Parathyroid adenoma (tissue), 2 donors: Measurements from ENCODE around the gene CNPY4.

ENCODE experiments used
- H2AFZ ChIP-seq: fragments of 300-600 bp; sonication (generic); one replicate; pipeline ENCODE4 v1.7.0; 2017; ENCODE audit warnings: antibody characterized with exemption, mild to moderate bottlenecking
- H3K27ac ChIP-seq: fragments of 300-600 bp; sonication (generic); one replicate; pipeline ENCODE4 v1.7.0; 2017
- H3K27me3 ChIP-seq: fragments of 300-600 bp; sonication (generic); one replicate; pipeline ENCODE4 v1.7.0; 2017; ENCODE audit warnings: low read length; ENCODE audit not compliant: control insufficient read depth, insufficient read depth
- H3K36me3 ChIP-seq: fragments of 300-600 bp; sonication (generic); one replicate; pipeline ENCODE4 v1.7.0; 2017; ENCODE audit warnings: low read length; ENCODE audit not compliant: control insufficient read depth, insufficient read depth
- H3K4me1 ChIP-seq: fragments of 300-600 bp; sonication (generic); one replicate; pipeline ENCODE4 v1.7.0; 2017; ENCODE audit warnings: control low read depth
- H3K4me2 ChIP-seq: fragments of 300-600 bp; sonication (generic); one replicate; pipeline ENCODE4 v1.7.0; 2017; ENCODE audit warnings: low read length
- H3K4me3 ChIP-seq: fragments of 300-600 bp; sonication (generic); one replicate; pipeline ENCODE4 v1.7.0; 2017; ENCODE audit warnings: low read depth, low read length
- H3K79me2 ChIP-seq: fragments of 300-600 bp; sonication (generic); one replicate; pipeline ENCODE4 v1.7.0; 2017; ENCODE audit warnings: control low read depth
- H3K9ac ChIP-seq: fragments of 300-600 bp; sonication (generic); one replicate; pipeline ENCODE4 v1.7.0; 2017; ENCODE audit warnings: mild to moderate bottlenecking
- H3K9me3 ChIP-seq: fragments of 300-600 bp; sonication (generic); one replicate; pipeline ENCODE4 v1.7.0; 2017; ENCODE audit warnings: low read length; ENCODE audit not compliant: control insufficient read depth
- TF ChIP-seq, protein P1 (sequence below): fragments of 300-600 bp; sonication (generic); IDR thresholded peaks from one replicate; pipeline ENCODE4 v1.7.0; 2017; ENCODE audit warnings: antibody characterized with exemption, mild to moderate bottlenecking
- donor health status: primary hyperparathyroidism.

Gene CNPY4

DNA sequence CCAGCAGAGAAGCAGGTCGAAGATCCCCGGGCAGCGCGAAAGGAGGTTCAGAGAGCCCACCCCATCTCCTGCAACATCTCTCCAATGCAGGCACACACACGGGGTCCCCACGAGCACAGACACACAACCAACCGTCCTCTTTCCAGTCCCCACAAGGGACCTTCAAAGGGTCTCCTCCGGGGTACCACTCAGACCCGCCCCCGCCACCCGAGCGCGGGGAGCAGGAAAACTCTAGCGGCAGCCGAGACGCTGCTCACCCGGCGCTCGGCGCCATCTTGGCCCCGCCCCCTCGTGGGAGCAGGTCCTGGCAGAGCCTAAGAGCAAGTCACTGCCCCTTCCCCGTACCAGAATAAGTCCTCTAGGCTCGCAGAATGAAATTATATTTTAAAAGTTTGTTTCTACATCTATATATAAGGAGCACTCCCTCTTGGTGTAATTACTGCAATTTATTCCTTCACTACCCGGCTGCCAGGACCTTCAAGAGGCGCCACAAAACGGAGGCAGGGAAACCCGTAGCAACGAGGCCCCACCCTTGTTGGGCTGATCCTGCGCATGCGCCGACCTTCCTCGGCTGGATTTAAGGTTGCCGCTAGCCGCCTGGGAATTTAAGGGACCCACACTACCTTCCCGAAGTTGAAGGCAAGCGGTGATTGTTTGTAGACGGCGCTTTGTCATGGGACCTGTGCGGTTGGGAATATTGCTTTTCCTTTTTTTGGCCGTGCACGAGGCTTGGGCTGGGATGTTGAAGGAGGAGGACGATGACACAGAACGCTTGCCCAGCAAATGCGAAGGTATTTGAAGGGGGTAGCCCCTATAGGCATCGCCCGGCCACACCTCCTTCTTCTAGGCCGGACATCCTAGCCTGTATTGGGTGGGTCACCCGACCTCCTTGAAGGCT is at the start of gene CNPY4, which contains the start of gene TAF6:
Gene CNPY4, plus strand, starts transcription at position 563 of the 898 bp plus-strand sequence. Its CDS starts 111 bp downstream, at position 674.
Gene TAF6, minus strand, starts transcription at position 287 of the 898 bp plus-strand sequence. CDS start 5,149 bp downstream, outside the sequence.
- Histone ChIP-seq H3K4me3 (peak within 1 kb of the TSS; percentile 95), H3K36me3 (no peaks in the 10 kb centered on the region), H3K4me2 (peak within 1 kb of the TSS; percentile 92), H3K79me2 (peaks cover 8% of the 10 kb centered on the region), H3K4me1 (peaks cover 7% of the 10 kb centered on the region), H3K27ac (peak within 1 kb of the TSS; percentile 97), H3K9ac (peak within 1 kb of the TSS; percentile 31), H3K27me3 (no peaks in the 10 kb centered on the region), H3K9me3 (no peaks in the 10 kb centered on the region), H2AFZ (peak within 1 kb of the TSS; percentile 97)
- TF ChIP-seq, protein P1, sequence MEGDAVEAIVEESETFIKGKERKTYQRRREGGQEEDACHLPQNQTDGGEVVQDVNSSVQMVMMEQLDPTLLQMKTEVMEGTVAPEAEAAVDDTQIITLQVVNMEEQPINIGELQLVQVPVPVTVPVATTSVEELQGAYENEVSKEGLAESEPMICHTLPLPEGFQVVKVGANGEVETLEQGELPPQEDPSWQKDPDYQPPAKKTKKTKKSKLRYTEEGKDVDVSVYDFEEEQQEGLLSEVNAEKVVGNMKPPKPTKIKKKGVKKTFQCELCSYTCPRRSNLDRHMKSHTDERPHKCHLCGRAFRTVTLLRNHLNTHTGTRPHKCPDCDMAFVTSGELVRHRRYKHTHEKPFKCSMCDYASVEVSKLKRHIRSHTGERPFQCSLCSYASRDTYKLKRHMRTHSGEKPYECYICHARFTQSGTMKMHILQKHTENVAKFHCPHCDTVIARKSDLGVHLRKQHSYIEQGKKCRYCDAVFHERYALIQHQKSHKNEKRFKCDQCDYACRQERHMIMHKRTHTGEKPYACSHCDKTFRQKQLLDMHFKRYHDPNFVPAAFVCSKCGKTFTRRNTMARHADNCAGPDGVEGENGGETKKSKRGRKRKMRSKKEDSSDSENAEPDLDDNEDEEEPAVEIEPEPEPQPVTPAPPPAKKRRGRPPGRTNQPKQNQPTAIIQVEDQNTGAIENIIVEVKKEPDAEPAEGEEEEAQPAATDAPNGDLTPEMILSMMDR, result peak; percentile 10

DNA sequence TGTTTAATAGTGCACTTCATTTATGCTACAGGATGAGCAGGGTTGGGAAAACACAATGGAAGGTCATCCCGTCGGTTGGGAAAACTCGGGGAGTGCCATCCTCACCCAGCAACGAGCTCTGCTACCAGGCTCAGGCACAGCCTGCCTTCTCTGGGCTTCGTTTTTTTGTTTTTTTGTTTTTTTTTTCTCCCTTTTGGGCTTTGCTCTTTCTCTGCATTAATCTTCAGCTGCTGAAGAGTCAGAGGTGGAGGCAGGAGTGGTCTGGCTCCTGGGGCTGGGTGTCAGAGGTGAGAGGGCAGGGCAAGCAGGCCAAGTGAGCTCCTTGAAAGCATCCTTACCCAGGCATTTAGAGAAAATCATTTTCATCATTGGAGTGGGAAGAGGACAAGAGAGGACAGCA is 49.4 kb upstream of the CNPY4 start:
- Histone ChIP-seq H3K36me3 (peaks cover 9% of the 10 kb centered on the region), H2AFZ (no peak overlapping the region), H3K27me3 (no peaks in the 10 kb centered on the region), H3K4me1 (no peaks in the 10 kb centered on the region), H3K79me2 (no peaks in the 10 kb centered on the region), H3K27ac (no peak overlapping the region), H3K4me2 (no peak overlapping the region), H3K9me3 (no peaks in the 10 kb centered on the region), H3K4me3 (no peak overlapping the region), H3K9ac (no peak overlapping the region)
- TF ChIP-seq, protein P1, result no peak

DNA sequence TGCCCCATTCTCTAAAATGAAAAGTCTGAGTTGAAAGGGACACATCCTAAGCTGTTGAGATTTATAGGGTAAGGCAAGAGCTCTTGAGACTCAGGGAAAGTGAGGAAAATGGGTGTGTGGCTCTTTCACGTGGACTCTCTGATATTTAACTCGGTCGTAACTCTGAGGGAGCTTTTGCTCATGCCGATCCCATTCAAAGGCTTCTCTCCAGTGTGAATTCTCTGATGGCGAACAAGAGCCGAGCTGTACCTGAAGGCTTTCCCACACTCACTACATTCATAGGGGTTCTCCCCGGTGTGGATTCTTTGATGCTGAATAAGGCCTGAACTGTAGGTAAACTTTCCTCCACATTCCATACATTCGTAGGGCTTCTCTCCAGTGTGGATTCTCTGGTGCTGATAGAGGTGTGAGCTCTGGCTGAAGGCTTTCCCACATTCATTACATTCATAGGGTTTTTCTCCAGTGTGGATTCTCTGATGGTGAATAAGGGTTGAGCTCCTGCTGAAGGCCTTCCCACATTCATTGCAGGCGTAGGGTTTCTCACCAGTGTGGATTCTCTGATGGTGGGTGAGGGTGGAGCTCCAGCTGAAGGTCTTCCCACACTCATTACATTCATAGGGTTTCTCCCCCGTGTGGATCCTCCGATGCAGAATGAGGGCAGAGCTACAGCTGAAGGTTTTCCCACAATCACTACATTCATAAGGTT is 48.3 kb upstream of the CNPY4 start:
- TF ChIP-seq, protein P1, result no peak
- H3K79me2 ChIP-seq, result no peaks in the 10 kb centered on the region
- H2AFZ ChIP-seq, result no peak overlapping the region
- H3K4me1 ChIP-seq, result no peaks in the 10 kb centered on the region
- no peaks in the 10 kb centered on the region for H3K9me3 ChIP-seq
- no peaks in the 10 kb centered on the region for H3K27me3 ChIP-seq
- H3K27ac ChIP-seq, result no peak overlapping the region
- no peak overlapping the region for H3K4me3 ChIP-seq
- peaks cover 9% of the 10 kb centered on the region for H3K36me3 ChIP-seq
- H3K9ac ChIP-seq, result no peak overlapping the region
- no peak overlapping the region for H3K4me2 ChIP-seq

GRCh38 chr7:100072462-100072861 is 47.0 kb upstream of the CNPY4 start:
- no peaks in the 10 kb centered on the region for H3K27me3 ChIP-seq
- no peak overlapping the region for H3K27ac ChIP-seq
- peaks cover 9% of the 10 kb centered on the region for H3K36me3 ChIP-seq
- no peak overlapping the region for H2AFZ ChIP-seq
- TF ChIP-seq, protein P1, result no peak
- H3K4me3 ChIP-seq, result no peak overlapping the region
- no peaks in the 10 kb centered on the region for H3K9me3 ChIP-seq
- H3K79me2 ChIP-seq, result no peaks in the 10 kb centered on the region
- H3K4me2 ChIP-seq, result no peak overlapping the region
- H3K9ac ChIP-seq, result no peak overlapping the region
- no peaks in the 10 kb centered on the region for H3K4me1 ChIP-seq
